Tibial nerve (tissue), 4 donors: ENCODE measurements around the gene NYAP2. TPM values are rescaled to one million over a fixed set of nuclear protein-coding genes. Genes with fewer than 3 reads are reported as not detected.

Experiments used
- DNase-seq, 2 donors: peaks; one replicate each; pipeline ENCODE4 v3.0.0-alpha.2; 2019; ENCODE audit warnings: low spot score in 2 of 2
- H3K27ac ChIP-seq, 4 donors: fragments of 200-600 bp; sonication (generic) in 3 of 4; one replicate each; pipeline ENCODE4 v1.5.1; 2017 to 2019; ENCODE audit warnings: mild to moderate bottlenecking in 1 of 4
- H3K27me3 ChIP-seq, 2 donors: fragments of 200-600 bp; sonication (generic) in 1 of 2; one replicate each; pipeline versions ENCODE4 v1.5.1 to v1.6.0; 2017 to 2019
- H3K36me3 ChIP-seq, 3 donors: fragments of 200-600 bp; sonication (generic); one replicate each; pipeline ENCODE4 v1.5.1; 2018 to 2019
- H3K4me1 ChIP-seq, 4 donors: fragments of 200-600 bp; sonication (generic) in 3 of 4; one replicate each; pipeline ENCODE4 v1.5.1; 2017 to 2019
- H3K4me3 ChIP-seq, 4 donors: fragments of 200-600 bp; sonication (generic) in 3 of 4; one replicate each; pipeline ENCODE4 v1.5.1; 2017 to 2019; ENCODE audit warnings: mild to moderate bottlenecking in 1 of 4, moderate library complexity in 1 of 4
- H3K9me3 ChIP-seq, 4 donors: fragments of 200-600 bp; sonication (generic) in 3 of 4; one replicate each; pipeline ENCODE4 v1.5.1; 2017 to 2019
- CTCF ChIP-seq, 5 experiments: fragments of 200-600 bp in 3 of 5; fragments of 450-650 bp in 2 of 5; sonication (generic) in 3 of 5; IDR thresholded peaks; one replicate each; pipeline ENCODE4 v1.5.1; 2016 to 2019; ENCODE audit warnings: antibody characterized with exemption in 5 of 5, mild to moderate bottlenecking in 3 of 5, moderate library complexity in 2 of 5
- EP300 ChIP-seq, 2 donors: sonication (generic); formaldehyde crosslinking; IDR thresholded peaks; one replicate each; pipeline ENCODE4 v1.6.1; 2017; ENCODE audit warnings: antibody characterized with exemption in 2 of 2, mild to moderate bottlenecking in 1 of 2
- POLR2A ChIP-seq, 2 donors: fragments of 450-650 bp; IDR thresholded peaks; one replicate each; pipeline ENCODE4 v1.6.1; 2017; ENCODE audit warnings: antibody characterized with exemption in 2 of 2, mild to moderate bottlenecking in 2 of 2, moderate library complexity in 2 of 2
- WGBS, 2 donors: methylation state at CpG; one replicate each; pipeline ENCODE4 v1.1.5; 2018; 5-methylcytosine and 5-hydroxymethylcytosine counted together
- small RNA-seq: library from RNA; depleted of rRNA; stranded (forward); fragments of <200 nt; gene quantifications from one replicate; pipeline ENCODE3, GENCODE V24; 2016
- total RNA-seq, 4 donors: library from RNA; depleted of rRNA; stranded (reverse); fragments of >200 nt; gene quantifications; one replicate each; pipeline ENCODE4 v1.1.0, GENCODE V29; 2016

NYAP2 gene
- total RNA-seq, 4 donors from 2014 or later = under 0.01 TPM; not detected in 3

- Histone ChIP-seq H3K4me3 (no peak overlapping the region), H3K9me3 (peaks cover 0 to 2% (median 0%) of the 10 kb centered on the region in 4 donors), H3K4me1 (no peaks in the 10 kb centered on the region), H3K27me3 (no peaks in the 10 kb centered on the region), H3K27ac (no peak overlapping the region), H3K36me3 (no peaks in the 10 kb centered on the region)
- DNase-seq = no peak
- WGBS, 2 donors = 73 to 93% methylated on average over 3 of the region's 3 CpGs
- no peak for TF ChIP-seq POLR2A (IDR thresholded peaks at IDR 0.05)
- TF ChIP-seq CTCF (IDR thresholded peaks at IDR 0.05) = no peak
- TF ChIP-seq EP300 (IDR thresholded peaks at IDR 0.05) = no peak
Measured at GRCh38 chr2:225691711-225692110, 292.2 kb downstream of the NYAP2 start.

GRCh38 chr2:225693259-225693658 is 293.7 kb downstream of the NYAP2 start:
- no peak for DNase-seq
- H3K36me3 ChIP-seq = no peaks in the 10 kb centered on the region
- WGBS, 2 donors = 84 to 88% methylated on average over 5 of the region's 5 CpGs
- no peaks in the 10 kb centered on the region for H3K4me1 ChIP-seq
- peaks cover 0 to 2% (median 0%) of the 10 kb centered on the region in 4 donors for H3K9me3 ChIP-seq
- no peak overlapping the region for H3K27ac ChIP-seq
- no peak overlapping the region for H3K4me3 ChIP-seq
- TF ChIP-seq POLR2A (IDR thresholded peaks at IDR 0.05) (no peak), CTCF (IDR thresholded peaks at IDR 0.05) (no peak), EP300 (IDR thresholded peaks at IDR 0.05) (no peak)
- H3K27me3 ChIP-seq = no peaks in the 10 kb centered on the region

- no peak overlapping the region for H3K4me3 ChIP-seq
- TF ChIP-seq POLR2A (IDR thresholded peaks at IDR 0.05) = no peak
- TF ChIP-seq CTCF (IDR thresholded peaks at IDR 0.05) = no peak
- TF ChIP-seq EP300 (IDR thresholded peaks at IDR 0.05) = no peak
- peaks cover 0 to 2% (median 0%) of the 10 kb centered on the region in 4 donors for H3K9me3 ChIP-seq
- H3K36me3 ChIP-seq = no peaks in the 10 kb centered on the region
- DNase-seq = no peak
- no peak overlapping the region for H3K27ac ChIP-seq
- no peaks in the 10 kb centered on the region for H3K4me1 ChIP-seq
- H3K27me3 ChIP-seq = no peaks in the 10 kb centered on the region
Measured at GRCh38 chr2:225694664-225695063, 295.2 kb downstream of the NYAP2 start.

GRCh38 chr2:225697936-225698335 is 298.4 kb downstream of the NYAP2 start:
- TF ChIP-seq CTCF (IDR thresholded peaks at IDR 0.05) (no peak), EP300 (IDR thresholded peaks at IDR 0.05) (no peak), POLR2A (IDR thresholded peaks at IDR 0.05) (no peak)
- WGBS, 2 donors = 91 to 93% methylated on average over 2 of the region's 2 CpGs
- no peaks in the 10 kb centered on the region for H3K36me3 ChIP-seq
- no peaks in the 10 kb centered on the region for H3K4me1 ChIP-seq
- no peak overlapping the region for H3K4me3 ChIP-seq
- H3K27ac ChIP-seq = no peak overlapping the region
- no peaks in the 10 kb centered on the region for H3K27me3 ChIP-seq
- no peak for DNase-seq
- no peaks in the 10 kb centered on the region for H3K9me3 ChIP-seq

Small RNA genes within 50 kb of the gene (small RNA-seq; reads per million reads assigned to genes)
- not detected for gene AC016717.1
